ENCODE measurements around the gene WFDC10B.
"Not testable (repeated sequence)": the region's sequence is repeated elsewhere in the genome, so short reads cannot be mapped to it uniquely, and the experiment has no call there.

The WFDC10B gene

DNA sequence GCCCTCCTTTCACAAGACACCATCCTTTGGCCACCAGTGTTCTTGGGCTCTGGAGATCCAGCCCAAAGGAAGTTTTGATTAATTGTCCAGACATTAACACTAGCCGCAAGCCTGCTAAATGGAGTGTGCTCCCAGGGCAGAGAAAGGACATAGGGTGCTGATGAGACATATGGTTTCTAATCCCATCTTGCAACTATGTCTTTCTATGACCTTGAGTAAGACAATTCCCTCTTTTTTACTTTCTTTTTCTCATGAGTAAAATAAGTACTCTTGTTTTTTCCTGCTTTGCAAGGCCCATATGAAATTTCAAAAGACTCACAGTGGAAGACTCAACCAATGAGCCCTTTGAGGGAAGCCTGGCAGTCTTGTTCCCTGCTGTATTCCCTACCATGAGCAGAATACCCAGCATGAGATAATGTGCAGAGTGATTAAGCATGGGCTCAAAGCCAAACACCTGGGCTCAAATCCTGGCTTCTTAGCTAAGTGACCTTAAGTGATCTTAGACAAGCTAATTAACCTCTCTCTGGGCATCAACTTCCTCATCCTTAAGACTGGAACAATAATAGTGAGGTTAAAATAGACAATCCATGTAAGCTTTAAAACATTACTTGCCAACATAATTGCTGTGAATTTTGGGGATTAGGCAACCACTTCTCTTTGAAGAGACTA lies at the start of gene WFDC10B:
Gene WFDC10B, minus strand, starts transcription at position 51 of the 669 bp plus-strand sequence. CDS start 19,027 bp downstream, outside the sequence.
- no peak within 1 kb of the TSS for H3K4me3 ChIP-seq (ENCODE audit: low read length)
- no peaks in the 10 kb centered on the region for H3K4me1 ChIP-seq (ENCODE audit: control insufficient read depth, insufficient read depth, low read length)
- H3K9ac ChIP-seq (ENCODE audit: low read length), result no peak within 1 kb of the TSS
- DNase-seq (ENCODE audit: low read depth), result no peak
- no peaks in the 10 kb centered on the region for H3K27me3 ChIP-seq (replicated peaks; ENCODE audit: control insufficient read depth, insufficient read depth, low read length)
- H3K36me3 ChIP-seq (ENCODE audit: control insufficient read depth, insufficient read depth, low read length, severe bottlenecking), result no peaks in the 10 kb centered on the region
- no peaks in the 10 kb centered on the region for H3K9me3 ChIP-seq (ENCODE audit: control insufficient read depth, low read length)

DNA sequence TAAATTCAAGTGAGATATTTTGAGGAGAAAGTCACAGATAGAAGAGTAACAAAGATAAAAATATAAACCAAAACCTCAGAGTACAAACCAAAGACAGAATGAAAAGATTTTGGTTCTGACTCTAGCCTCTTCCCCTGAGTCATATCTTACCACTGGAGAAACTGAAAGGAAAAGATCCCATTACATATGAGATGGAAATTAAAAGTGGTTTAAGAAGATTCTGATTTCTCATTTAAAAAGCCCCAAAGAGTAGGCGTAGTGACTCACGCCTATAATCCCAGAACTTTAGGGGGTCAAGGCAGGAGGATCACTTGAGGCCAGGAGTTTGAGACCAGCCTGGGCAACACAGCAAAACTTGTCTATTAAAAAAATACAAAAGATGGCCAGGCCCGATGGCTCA lies 47.9 kb upstream of the WFDC10B start:
- H3K9ac ChIP-seq (ENCODE audit: low read length), result no peak overlapping the region
- H3K4me3 ChIP-seq (ENCODE audit: low read length), result no peak overlapping the region
- peak; percentile 17 for DNase-seq (ENCODE audit: low read depth)

DNA sequence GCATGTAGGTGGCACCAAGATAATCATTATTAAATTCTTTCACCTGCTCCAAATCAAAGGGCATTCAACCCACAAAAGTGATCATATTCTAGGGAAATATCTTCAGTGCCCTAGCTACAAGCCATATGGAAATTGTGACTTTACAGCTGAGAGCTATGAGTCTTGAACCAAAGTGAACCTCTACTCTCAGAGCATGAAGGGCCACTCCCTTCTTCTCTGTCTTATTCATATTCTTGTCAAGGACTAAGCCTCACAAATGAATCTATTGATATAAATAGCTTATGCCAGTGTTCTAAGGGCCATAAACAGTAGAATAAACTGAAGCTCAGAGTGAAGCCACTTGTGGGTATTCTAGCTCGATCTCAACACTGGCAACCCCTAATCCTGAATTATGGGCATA lies 46.9 kb upstream of the WFDC10B start:
- H3K9ac ChIP-seq (ENCODE audit: low read length), result no peak overlapping the region
- no peak overlapping the region for H3K4me3 ChIP-seq (ENCODE audit: low read length)
- no peak for DNase-seq (ENCODE audit: low read depth)
- no peaks in the 10 kb centered on the region for H3K27me3 ChIP-seq (replicated peaks; ENCODE audit: control insufficient read depth, insufficient read depth, low read length)
- H3K36me3 ChIP-seq (ENCODE audit: control insufficient read depth, insufficient read depth, low read length, severe bottlenecking), result no peaks in the 10 kb centered on the region
- H3K4me1 ChIP-seq (ENCODE audit: control insufficient read depth, insufficient read depth, low read length), result peaks cover 11% of the 10 kb centered on the region
- no peaks in the 10 kb centered on the region for H3K9me3 ChIP-seq (ENCODE audit: control insufficient read depth, low read length)

More for the DNA sequence above, 47.9 kb upstream of the WFDC10B start:
- Histone ChIP-seq H3K9me3 (ENCODE audit: control insufficient read depth, low read length) (no peaks in the 10 kb centered on the region), H3K27me3 (replicated peaks; ENCODE audit: control insufficient read depth, insufficient read depth, low read length) (no peaks in the 10 kb centered on the region), H3K4me1 (ENCODE audit: control insufficient read depth, insufficient read depth, low read length) (peaks cover 11% of the 10 kb centered on the region), H3K36me3 (ENCODE audit: control insufficient read depth, insufficient read depth, low read length, severe bottlenecking) (no peaks in the 10 kb centered on the region)

DNA sequence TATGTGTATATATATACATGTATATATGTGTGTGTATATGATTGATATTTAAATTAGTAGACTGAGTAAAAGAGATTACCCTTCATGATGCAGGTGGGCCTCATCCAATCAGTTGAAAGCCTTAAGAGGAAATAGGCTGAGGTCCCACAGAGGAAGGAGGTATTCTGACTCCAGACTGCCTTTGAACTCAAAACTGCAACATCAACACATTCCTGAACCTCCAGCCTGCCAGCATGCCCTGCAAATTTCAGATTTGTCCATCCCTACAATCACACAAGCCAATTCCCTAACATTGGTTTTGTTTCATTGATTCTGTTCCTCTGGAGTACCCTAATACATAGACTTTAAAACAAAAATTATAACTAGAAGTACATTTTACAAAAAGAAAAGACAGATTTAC lies 40.2 kb upstream of the WFDC10B start:
- no peaks in the 10 kb centered on the region for H3K9me3 ChIP-seq (ENCODE audit: control insufficient read depth, low read length)
- H3K36me3 ChIP-seq (ENCODE audit: control insufficient read depth, insufficient read depth, low read length, severe bottlenecking), result no peaks in the 10 kb centered on the region
- H3K4me1 ChIP-seq (ENCODE audit: control insufficient read depth, insufficient read depth, low read length), result no peaks in the 10 kb centered on the region
- H3K27me3 ChIP-seq (replicated peaks; ENCODE audit: control insufficient read depth, insufficient read depth, low read length), result no peaks in the 10 kb centered on the region
- no peak for DNase-seq (ENCODE audit: low read depth)
- no peak overlapping the region for H3K9ac ChIP-seq (ENCODE audit: low read length)
- H3K4me3 ChIP-seq (ENCODE audit: low read length), result no peak overlapping the region

DNA sequence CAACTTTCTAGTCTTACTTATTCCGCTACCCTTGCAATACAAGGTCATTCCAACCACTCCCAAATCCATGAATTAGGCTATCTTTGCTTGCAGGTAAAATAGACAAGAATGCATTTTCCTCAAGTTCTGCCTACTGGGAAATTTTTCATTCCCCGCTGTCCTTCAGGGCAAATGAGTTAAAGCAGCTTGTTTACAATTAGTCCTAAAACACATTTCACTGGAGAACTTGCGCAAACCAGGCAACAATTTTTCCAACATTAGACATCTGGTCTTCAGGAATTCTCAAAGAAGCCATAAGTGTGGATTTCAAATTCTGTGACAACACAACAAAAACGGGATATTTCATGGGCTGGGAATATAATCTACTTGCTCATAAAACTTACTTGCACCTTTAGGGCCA lies 37.8 kb upstream of the WFDC10B start:
- Histone ChIP-seq H3K4me3 (ENCODE audit: low read length) (no peak overlapping the region), H3K9me3 (ENCODE audit: control insufficient read depth, low read length) (no peaks in the 10 kb centered on the region), H3K4me1 (ENCODE audit: control insufficient read depth, insufficient read depth, low read length) (no peaks in the 10 kb centered on the region), H3K27me3 (replicated peaks; ENCODE audit: control insufficient read depth, insufficient read depth, low read length) (no peaks in the 10 kb centered on the region), H3K36me3 (ENCODE audit: control insufficient read depth, insufficient read depth, low read length, severe bottlenecking) (no peaks in the 10 kb centered on the region), H3K9ac (ENCODE audit: low read length) (no peak overlapping the region)
- DNase-seq (ENCODE audit: low read depth), result no peak

DNA sequence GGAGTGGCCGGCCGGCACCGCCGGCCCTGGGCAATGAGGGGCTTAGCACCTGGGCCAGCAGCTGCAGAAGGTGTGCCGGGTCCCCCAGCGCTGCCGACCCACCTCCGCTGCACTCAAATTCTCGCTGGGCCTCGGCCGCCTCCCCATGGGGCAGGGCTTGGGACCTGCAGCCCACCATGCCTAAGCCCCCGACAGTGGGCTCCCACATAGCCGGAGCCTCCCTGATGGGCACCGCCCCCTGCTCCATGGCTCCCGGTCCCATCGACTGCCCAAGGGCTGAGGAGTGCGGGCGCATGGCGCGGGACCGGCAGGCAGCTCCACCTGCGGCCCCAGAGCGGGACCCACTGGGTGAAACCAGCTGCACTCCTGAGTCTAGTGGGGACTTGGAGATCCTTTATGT lies 31.2 kb upstream of the WFDC10B start:
- no peak for DNase-seq (ENCODE audit: low read depth)
- Histone ChIP-seq H3K9me3 (ENCODE audit: control insufficient read depth, low read length) (peaks cover 14% of the 10 kb centered on the region), H3K27me3 (replicated peaks; ENCODE audit: control insufficient read depth, insufficient read depth, low read length) (no peaks in the 10 kb centered on the region), H3K4me1 (ENCODE audit: control insufficient read depth, insufficient read depth, low read length) (no peaks in the 10 kb centered on the region), H3K9ac (ENCODE audit: low read length) (no peak overlapping the region), H3K36me3 (ENCODE audit: control insufficient read depth, insufficient read depth, low read length, severe bottlenecking) (no peaks in the 10 kb centered on the region), H3K4me3 (ENCODE audit: low read length) (no peak overlapping the region)

DNA sequence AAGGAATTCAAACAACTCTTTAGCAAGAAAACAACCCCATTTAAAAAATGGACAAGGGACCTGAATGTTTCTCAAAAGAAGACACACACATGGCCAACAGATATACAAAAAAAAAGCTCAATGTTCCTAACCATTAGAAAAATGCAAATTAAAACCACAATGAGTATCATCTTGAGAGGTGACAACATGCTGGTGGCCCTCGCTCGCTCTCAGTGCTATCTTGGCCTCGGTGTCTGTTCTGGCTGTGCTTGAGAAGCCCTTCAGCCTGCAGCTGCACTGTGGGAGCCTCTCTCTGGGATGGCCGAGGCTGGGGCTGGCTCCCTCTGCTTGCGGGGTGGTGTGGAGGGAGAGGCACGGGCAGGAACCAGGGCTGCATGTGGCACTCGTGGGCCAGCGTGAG lies 30.7 kb upstream of the WFDC10B start:
- no peak for DNase-seq (ENCODE audit: low read depth)

DNA sequence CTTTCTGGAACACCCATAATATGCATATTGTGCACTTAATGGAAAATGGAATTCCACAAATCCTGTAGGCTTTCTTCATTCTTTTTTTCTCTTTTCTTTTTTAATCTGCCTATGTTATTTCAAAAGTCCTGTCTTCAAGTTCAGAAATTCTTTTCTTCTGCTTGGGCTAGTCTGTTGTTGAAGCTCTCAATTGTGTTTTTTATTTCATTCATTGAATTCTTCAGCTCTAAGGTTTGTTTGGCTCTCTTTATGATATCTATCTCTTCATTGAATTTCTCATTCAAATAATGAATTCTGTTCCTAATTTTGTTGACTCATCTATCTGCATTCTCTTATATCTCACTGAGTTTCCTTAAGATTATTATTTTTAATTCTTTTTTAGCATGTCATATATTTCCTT lies 27.4 kb upstream of the WFDC10B start:
- Histone ChIP-seq H3K4me3 (ENCODE audit: low read length) (no peak overlapping the region), H3K27me3 (replicated peaks; ENCODE audit: control insufficient read depth, insufficient read depth, low read length) (no peaks in the 10 kb centered on the region), H3K36me3 (ENCODE audit: control insufficient read depth, insufficient read depth, low read length, severe bottlenecking) (no peaks in the 10 kb centered on the region), H3K9ac (ENCODE audit: low read length) (no peak overlapping the region), H3K4me1 (ENCODE audit: control insufficient read depth, insufficient read depth, low read length) (no peaks in the 10 kb centered on the region), H3K9me3 (ENCODE audit: control insufficient read depth, low read length) (peaks cover 14% of the 10 kb centered on the region)
- DNase-seq (ENCODE audit: low read depth), result no peak

More for the DNA sequence above, 30.7 kb upstream of the WFDC10B start:
- Histone ChIP-seq H3K9ac (ENCODE audit: low read length) (no peak overlapping the region), H3K4me1 (ENCODE audit: control insufficient read depth, insufficient read depth, low read length) (no peaks in the 10 kb centered on the region), H3K9me3 (ENCODE audit: control insufficient read depth, low read length) (peaks cover 14% of the 10 kb centered on the region), H3K27me3 (replicated peaks; ENCODE audit: control insufficient read depth, insufficient read depth, low read length) (no peaks in the 10 kb centered on the region), H3K4me3 (ENCODE audit: low read length) (no peak overlapping the region), H3K36me3 (ENCODE audit: control insufficient read depth, insufficient read depth, low read length, severe bottlenecking) (no peaks in the 10 kb centered on the region)

DNA sequence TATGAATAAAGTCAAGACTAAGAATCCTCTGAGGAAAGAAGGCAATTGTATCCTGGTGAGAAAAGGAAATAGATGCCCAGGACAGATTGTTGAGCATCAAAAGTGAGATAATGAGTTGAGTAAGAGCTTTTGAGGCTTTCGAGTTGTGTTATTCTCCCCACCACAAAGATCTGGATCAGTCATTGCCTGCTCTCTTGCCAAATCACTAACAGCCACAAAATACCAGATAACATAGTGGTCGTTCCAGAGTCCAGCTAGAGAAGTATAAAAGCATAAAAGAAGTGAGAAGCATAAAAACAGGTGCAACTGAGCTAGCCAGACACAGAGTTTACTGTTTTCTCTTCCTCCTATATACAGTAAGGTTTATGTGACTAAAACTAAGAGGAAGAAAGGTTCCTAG lies 22.2 kb upstream of the WFDC10B start:
- peaks cover 13% of the 10 kb centered on the region for H3K4me1 ChIP-seq (ENCODE audit: control insufficient read depth, insufficient read depth, low read length)
- peaks cover 4% of the 10 kb centered on the region for H3K9me3 ChIP-seq (ENCODE audit: control insufficient read depth, low read length)
- no peak overlapping the region for H3K9ac ChIP-seq (ENCODE audit: low read length)
- H3K27me3 ChIP-seq (replicated peaks; ENCODE audit: control insufficient read depth, insufficient read depth, low read length), result no peaks in the 10 kb centered on the region
- H3K4me3 ChIP-seq (ENCODE audit: low read length), result no peak overlapping the region
- no peak for DNase-seq (ENCODE audit: low read depth)
- no peaks in the 10 kb centered on the region for H3K36me3 ChIP-seq (ENCODE audit: control insufficient read depth, insufficient read depth, low read length, severe bottlenecking)

DNA sequence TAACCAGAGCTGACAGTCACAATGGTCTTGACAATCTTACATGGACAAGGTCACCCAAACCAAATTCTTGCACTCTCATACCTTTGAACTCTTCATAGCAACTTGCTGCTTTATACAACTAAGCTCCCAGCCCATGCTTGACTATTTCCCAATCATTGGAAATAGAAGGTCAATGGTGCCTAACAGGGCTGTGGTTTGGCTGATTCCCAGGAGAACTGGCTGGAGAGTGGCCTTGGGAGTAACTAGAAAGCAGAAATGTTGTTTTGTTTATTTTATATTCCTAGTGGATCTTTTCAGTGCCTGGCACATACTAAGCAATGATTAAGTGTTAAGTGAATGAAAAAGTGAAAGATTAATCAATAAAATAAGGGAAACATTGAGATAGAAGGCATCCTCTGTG lies 20.3 kb upstream of the WFDC10B start:
- Histone ChIP-seq H3K9ac (ENCODE audit: low read length) (no peak overlapping the region), H3K9me3 (ENCODE audit: control insufficient read depth, low read length) (no peaks in the 10 kb centered on the region), H3K36me3 (ENCODE audit: control insufficient read depth, insufficient read depth, low read length, severe bottlenecking) (no peaks in the 10 kb centered on the region), H3K4me3 (ENCODE audit: low read length) (no peak overlapping the region), H3K4me1 (ENCODE audit: control insufficient read depth, insufficient read depth, low read length) (peaks cover 13% of the 10 kb centered on the region), H3K27me3 (replicated peaks; ENCODE audit: control insufficient read depth, insufficient read depth, low read length) (no peaks in the 10 kb centered on the region)
- no peak for DNase-seq (ENCODE audit: low read depth)

DNA sequence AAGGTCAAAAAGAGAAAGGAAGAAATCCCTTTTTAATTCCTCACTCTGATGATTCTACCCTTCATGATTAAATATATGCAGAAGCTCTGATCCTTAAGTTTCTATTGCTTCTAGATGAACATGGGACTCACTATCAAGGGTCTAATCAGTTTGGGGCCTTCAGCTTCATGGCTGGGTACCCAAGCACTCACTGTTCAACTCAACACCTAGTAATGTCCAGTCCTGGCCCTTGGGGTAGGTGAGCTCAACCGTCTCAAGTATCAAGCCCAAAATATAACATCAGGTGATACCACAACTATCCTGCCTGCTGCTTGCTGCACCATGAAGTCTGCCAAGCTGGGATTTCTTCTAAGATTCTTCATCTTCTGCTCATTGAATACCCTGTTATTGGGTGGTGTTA lies 17.2 kb upstream of the WFDC10B start, which contains the start of gene SPINT4:
Gene SPINT4, plus strand, starts transcription at position 301 of the 400 bp plus-strand sequence. Its CDS starts 21 bp downstream, at position 322.
- Histone ChIP-seq H3K4me1 (ENCODE audit: control insufficient read depth, insufficient read depth, low read length) (peaks cover 13% of the 10 kb centered on the region), H3K27me3 (replicated peaks; ENCODE audit: control insufficient read depth, insufficient read depth, low read length) (no peaks in the 10 kb centered on the region), H3K9ac (ENCODE audit: low read length) (no peak within 1 kb of the TSS), H3K36me3 (ENCODE audit: control insufficient read depth, insufficient read depth, low read length, severe bottlenecking) (no peaks in the 10 kb centered on the region), H3K4me3 (ENCODE audit: low read length) (no peak within 1 kb of the TSS), H3K9me3 (ENCODE audit: control insufficient read depth, low read length) (peaks cover 2% of the 10 kb centered on the region)
- no peak for DNase-seq (ENCODE audit: low read depth)

DNA sequence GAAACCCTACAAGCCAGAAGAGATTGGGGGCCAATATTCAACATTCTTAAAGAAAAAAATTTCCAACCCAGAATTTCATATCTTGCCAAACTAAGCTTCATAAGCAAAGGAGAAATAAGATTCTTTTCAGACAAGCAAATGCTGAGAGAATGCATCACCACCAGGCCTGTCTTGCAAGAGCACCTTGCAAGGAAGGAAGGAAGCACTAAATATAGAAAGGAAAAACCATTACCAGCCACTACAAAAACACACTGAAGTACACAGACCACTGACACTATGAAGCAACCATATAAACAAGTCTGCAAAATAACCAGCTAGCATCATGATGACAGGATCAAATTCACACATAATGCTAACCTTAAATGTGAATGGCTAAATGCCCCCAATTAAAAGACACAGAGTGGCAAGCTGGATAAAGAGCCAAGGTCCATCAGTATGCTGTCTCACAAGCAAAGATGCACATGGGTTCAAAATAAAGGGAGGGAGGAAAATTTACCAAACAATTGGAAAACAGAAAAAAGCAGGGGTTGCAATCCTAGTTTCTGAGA lies 11.4 kb upstream of the WFDC10B start:
- H3K4me3 ChIP-seq (ENCODE audit: low read length); H3K4me1 ChIP-seq (ENCODE audit: control insufficient read depth, insufficient read depth, low read length); H3K27me3 ChIP-seq (replicated peaks; ENCODE audit: control insufficient read depth, insufficient read depth, low read length); H3K36me3 ChIP-seq (ENCODE audit: control insufficient read depth, insufficient read depth, low read length, severe bottlenecking); H3K9me3 ChIP-seq (ENCODE audit: control insufficient read depth, low read length); DNase-seq (ENCODE audit: low read depth); H3K9ac ChIP-seq (ENCODE audit: low read length): not testable (repeated sequence)

All from adipocyte (in vitro differentiated cells).